Smooth muscle cell (in vitro differentiated cells): Measurements from ENCODE around the gene ZP4. TPM values are rescaled to one million over a fixed set of nuclear protein-coding genes. Genes with fewer than 3 reads are reported as not detected.

Source experiments
- DNase-seq: peaks from one replicate; lab custom pipeline; 2025; ENCODE audit not compliant: unreplicated experiment; lab: John Stamatoyannopoulos, UW
- H2AFZ ChIP-seq: fragments of 200-600 bp; sonication (generic); 2 replicates; pipeline ENCODE4 v1.6.0; 2016; ENCODE audit warnings: antibody characterized with exemption, low read depth, mild to moderate bottlenecking
- H3F3A ChIP-seq: fragments of 200-600 bp; sonication (generic); 2 replicates; pipeline ENCODE4 v1.6.0; 2017; ENCODE audit warnings: antibody characterized with exemption, low read depth
- H3K27ac ChIP-seq: fragments of 200-600 bp; sonication (generic); 2 replicates; pipeline ENCODE4 v1.5.1; 2016; ENCODE audit warnings: low read depth, mild to moderate bottlenecking
- H3K27me3 ChIP-seq: fragments of 200-600 bp; sonication (generic); 2 replicates; pipeline ENCODE4 v1.6.1; 2016; ENCODE audit warnings: low read depth, mild to moderate bottlenecking
- H3K36me3 ChIP-seq: fragments of 200-600 bp; sonication (generic); 2 replicates; pipeline ENCODE4 v1.5.1; 2016; ENCODE audit warnings: low read depth
- H3K4me1 ChIP-seq: fragments of 200-600 bp; sonication (generic); 2 replicates; pipeline ENCODE4 v1.5.1; 2016; ENCODE audit warnings: low read depth
- H3K4me2 ChIP-seq: fragments of 200-600 bp; sonication (generic); 2 replicates; pipeline ENCODE4 v1.6.0; 2016; ENCODE audit warnings: mild to moderate bottlenecking
- H3K4me3 ChIP-seq: fragments of 200-600 bp; sonication (generic); 2 replicates; pipeline ENCODE4 v1.5.1; 2016; ENCODE audit warnings: mild to moderate bottlenecking
- H3K79me2 ChIP-seq: fragments of 200-600 bp; sonication (generic); 2 replicates; pipeline ENCODE4 v1.6.0; 2016; ENCODE audit warnings: low read depth, mild to moderate bottlenecking
- H3K9ac ChIP-seq: fragments of 200-600 bp; sonication (generic); 2 replicates; pipeline ENCODE4 v1.6.0; 2016; ENCODE audit warnings: low read depth
- H3K9me3 ChIP-seq: fragments of 200-600 bp; sonication (generic); replicated peaks from 2 replicates; pipeline ENCODE4 v1.5.1; 2016; ENCODE audit warnings: low read depth
- H4K20me1 ChIP-seq: fragments of 200-600 bp; sonication (generic); 2 replicates; pipeline ENCODE4 v1.6.0; 2016; ENCODE audit warnings: low read depth
- CTCF ChIP-seq: fragments of 200-600 bp; sonication (generic); IDR thresholded peaks from 2 replicates; pipeline ENCODE4 v1.5.1; 2017; ENCODE audit warnings: borderline replicate concordance, mild to moderate bottlenecking, antibody characterized with exemption; ENCODE audit not compliant: insufficient read depth, poor library complexity, severe bottlenecking
- WGBS: methylation state at CpG from one replicate; pipeline ENCODE4 v1.1.7; 2016; ENCODE audit warnings: low lambda C conversion rate; 5-methylcytosine and 5-hydroxymethylcytosine counted together
- polyA plus RNA-seq: library from polyadenylated mRNA; unstranded; fragments of >200 nt; fragmentation: Nextera tagmentation; extraction: Ambion mirVana; gene quantifications from 2 replicates; pipeline ENCODE4 v1.2.1, GENCODE V29; 2016
- total RNA-seq: library from RNA; depleted of rRNA; stranded (reverse); fragments of >200 nt; gene quantifications from 2 replicates; pipeline ENCODE4 v1.2.3, GENCODE V29; 2014

ZP4 gene
- total and polyA plus RNA-seq, 2 experiments from 2014 or later = 0.31 TPM; not detected in 1

- H3K36me3 ChIP-seq = no peaks in the 10 kb centered on the region
- H3K9me3 ChIP-seq = no peaks in the 10 kb centered on the region
- DNase-seq = no peak
- H3K79me2 ChIP-seq = no peaks in the 10 kb centered on the region
- H3K9ac ChIP-seq = no peak overlapping the region
- H3F3A ChIP-seq = no peaks in the 10 kb centered on the region
- no peaks in the 10 kb centered on the region for H4K20me1 ChIP-seq
- no peak for TF ChIP-seq CTCF
- WGBS = 92% methylated on average over 6 of the region's 6 CpGs
- H3K4me2 ChIP-seq = no peak overlapping the region
- H3K4me1 ChIP-seq = no peaks in the 10 kb centered on the region
- H3K27ac ChIP-seq = no peak overlapping the region
- H2AFZ ChIP-seq = no peak overlapping the region
- H3K27me3 ChIP-seq = no peaks in the 10 kb centered on the region
- H3K4me3 ChIP-seq = no peak overlapping the region
Observed at GRCh38 chr1:237838904-237839534, 51.7 kb downstream of the ZP4 start.

DNA sequence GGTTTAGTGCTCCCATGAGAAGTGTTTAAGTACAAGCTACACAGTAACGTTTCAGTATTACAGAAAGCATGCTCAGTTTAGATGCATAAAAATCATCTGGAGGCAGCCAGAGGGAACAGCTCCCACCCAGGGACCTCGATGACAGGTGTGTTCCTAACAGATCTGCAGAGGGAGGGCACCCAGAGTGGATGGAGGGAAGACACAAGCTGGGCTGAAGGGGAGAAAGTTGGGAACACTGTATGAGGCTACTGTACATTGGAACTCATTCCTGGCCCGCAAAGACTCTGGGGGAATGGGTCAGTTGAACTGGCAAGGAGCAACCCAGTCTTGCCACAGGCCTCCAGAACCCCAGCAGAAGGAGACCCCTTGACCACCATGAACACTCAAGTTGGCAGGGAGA, 52.4 kb downstream of the ZP4 start:
- Histone ChIP-seq H3K27me3 (no peaks in the 10 kb centered on the region), H3F3A (no peaks in the 10 kb centered on the region), H4K20me1 (no peaks in the 10 kb centered on the region), H3K27ac (no peak overlapping the region), H3K9ac (no peak overlapping the region), H3K9me3 (no peaks in the 10 kb centered on the region), H3K4me2 (no peak overlapping the region), H3K79me2 (no peaks in the 10 kb centered on the region), H2AFZ (no peak overlapping the region), H3K36me3 (no peaks in the 10 kb centered on the region), H3K4me3 (no peak overlapping the region), H3K4me1 (no peaks in the 10 kb centered on the region)
- no peak for DNase-seq
- no peak for TF ChIP-seq CTCF
- 52% methylated on average over 3 of the region's 3 CpGs for WGBS

DNA sequence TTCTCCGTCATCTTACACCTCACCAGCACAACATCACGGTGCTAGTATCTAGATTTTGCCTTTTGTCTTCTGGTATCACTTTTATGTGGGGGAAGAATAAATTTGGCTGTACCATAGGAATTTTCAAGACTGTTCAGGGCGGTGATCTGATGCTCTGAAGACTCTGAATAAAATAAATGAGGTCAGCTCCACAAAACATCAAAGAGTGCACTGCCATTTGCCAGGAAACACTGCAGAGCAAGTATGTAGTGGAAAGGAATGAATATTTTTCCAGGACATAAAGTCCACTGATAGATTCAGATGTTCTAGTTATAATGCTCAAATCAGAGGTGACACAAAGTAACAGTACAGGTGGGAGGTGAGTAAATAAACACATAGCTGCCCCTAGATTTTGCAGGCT, 56.3 kb downstream of the ZP4 start:
- no peaks in the 10 kb centered on the region for H3K36me3 ChIP-seq
- H3K9me3 ChIP-seq = no peaks in the 10 kb centered on the region
- TF ChIP-seq CTCF = no peak
- H3K4me3 ChIP-seq = no peak overlapping the region
- DNase-seq = no peak
- no peak overlapping the region for H2AFZ ChIP-seq
- no peaks in the 10 kb centered on the region for H4K20me1 ChIP-seq
- no peaks in the 10 kb centered on the region for H3K27me3 ChIP-seq
- no peak overlapping the region for H3K9ac ChIP-seq
- H3K4me1 ChIP-seq = no peaks in the 10 kb centered on the region
- no peaks in the 10 kb centered on the region for H3F3A ChIP-seq
- H3K4me2 ChIP-seq = no peak overlapping the region
- no peaks in the 10 kb centered on the region for H3K79me2 ChIP-seq
- 95% methylated on average over 3 of the region's 3 CpGs for WGBS
- H3K27ac ChIP-seq = no peak overlapping the region

DNA sequence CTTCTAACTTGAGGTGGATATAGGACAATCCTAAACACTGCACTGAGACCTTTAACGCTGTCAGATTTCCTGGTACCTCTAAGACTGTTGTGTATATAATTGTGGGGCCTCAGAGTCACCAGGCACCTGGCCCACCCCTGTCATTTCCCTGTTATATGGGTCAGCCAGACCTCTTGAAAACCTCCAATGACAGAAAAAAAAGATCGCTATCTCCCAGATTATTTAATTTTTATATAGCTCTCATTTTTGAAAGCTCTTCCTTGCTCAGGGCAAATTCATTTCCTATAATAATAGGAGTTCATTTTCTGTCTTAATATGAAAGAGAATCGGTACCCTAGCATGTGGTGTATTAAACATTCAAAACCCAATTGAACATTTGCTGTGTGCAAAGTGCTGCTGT, 56.7 kb downstream of the ZP4 start:
- H4K20me1 ChIP-seq = no peaks in the 10 kb centered on the region
- H3K9ac ChIP-seq = no peak overlapping the region
- H3K79me2 ChIP-seq = no peaks in the 10 kb centered on the region
- no peak for TF ChIP-seq CTCF
- H3K36me3 ChIP-seq = no peaks in the 10 kb centered on the region
- H3K9me3 ChIP-seq = no peaks in the 10 kb centered on the region
- H3K27ac ChIP-seq = no peak overlapping the region
- H3F3A ChIP-seq = no peaks in the 10 kb centered on the region
- no peak for DNase-seq
- no peak overlapping the region for H3K4me3 ChIP-seq
- no peak overlapping the region for H2AFZ ChIP-seq
- no peak overlapping the region for H3K4me2 ChIP-seq
- no peaks in the 10 kb centered on the region for H3K4me1 ChIP-seq
- WGBS = 88% methylated on average over 3 of the region's 3 CpGs
- no peaks in the 10 kb centered on the region for H3K27me3 ChIP-seq
